Inflammatory macrophage (primary cell): ENCODE results near the gene CCL21.

ENCODE experiments used
- DNase-seq, 2 donors: peaks; one replicate each; pipeline ENCODE4 v3.0.0-alpha.2; 2020 to 2022

Gene CCL21

DNA sequence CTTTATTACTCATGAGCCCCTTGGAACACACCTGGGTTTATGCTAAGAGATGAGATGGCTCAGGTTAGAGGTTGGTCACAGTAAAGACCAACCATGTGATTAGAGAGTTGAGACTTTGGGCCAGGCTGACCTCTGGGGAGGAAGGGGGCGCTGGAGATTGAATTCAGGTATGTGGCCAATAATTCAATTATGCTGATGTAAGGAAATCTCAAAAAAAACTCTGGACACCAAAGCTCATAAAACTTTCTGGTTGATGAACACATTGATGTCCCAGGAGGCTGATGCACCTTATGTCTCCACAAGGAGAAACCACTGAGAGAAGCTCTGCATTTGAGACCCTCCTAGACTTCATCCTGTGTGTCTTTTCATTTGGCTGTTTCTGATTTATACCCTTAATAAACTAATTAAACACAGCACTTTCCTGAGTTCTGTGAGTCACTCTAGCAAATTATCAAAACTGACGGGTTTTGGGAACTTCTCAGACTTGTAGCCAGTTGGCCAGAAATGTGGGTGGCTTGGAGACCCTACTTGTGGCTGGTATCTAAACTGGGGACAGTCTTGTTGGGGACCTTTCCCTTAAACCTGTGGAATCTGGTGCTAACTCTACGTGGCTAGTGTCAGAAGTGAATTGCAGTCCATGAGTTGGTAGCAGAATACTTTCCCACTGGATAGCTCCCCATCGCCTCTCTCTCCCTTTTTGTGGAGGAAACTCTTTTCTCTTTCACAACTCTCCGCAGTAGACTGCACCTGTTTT lies 40.0 kb downstream of the CCL21 start:
- DNase-seq = no peak

DNA sequence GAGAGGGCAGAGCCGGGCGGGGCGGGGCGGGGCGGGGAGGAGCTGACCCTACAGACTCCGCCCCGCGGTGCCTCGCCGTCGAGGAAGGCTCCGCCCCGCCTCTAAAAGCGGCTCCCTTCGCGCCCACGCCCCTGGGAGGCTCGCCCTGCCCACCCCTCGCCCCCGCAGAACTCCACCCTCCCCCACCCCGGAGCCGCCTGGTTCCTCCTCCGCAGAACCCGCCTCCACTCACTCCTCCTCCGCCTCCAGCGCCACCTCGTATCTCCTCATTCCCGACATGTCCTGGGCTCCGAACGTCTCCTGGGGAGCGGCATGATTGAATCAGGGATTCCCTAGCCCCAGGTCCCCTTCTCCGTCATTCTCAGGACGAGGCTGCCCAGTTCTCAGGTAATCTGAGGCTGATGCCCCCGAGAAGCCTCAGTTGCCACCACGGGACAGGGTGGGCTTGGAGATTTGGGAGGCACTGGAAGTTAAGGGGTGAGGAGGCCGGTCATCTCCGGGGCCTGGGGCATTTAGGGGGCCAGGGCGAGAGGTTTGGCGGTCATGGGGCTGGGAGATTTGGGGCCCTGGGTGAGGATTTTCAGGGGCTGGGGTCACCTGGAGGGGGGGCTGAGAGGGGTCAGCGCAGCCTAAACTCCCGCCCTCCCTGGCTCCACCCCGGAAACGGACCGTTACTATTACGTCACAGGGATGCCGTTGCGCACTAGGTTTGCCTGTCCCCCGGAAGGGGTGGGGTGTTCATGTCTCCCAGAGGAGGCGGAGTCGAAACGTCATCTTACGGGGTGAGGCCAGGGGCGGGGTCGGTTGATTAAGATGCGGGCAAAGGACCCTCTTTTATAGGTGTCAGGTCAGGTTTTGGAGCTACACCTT lies 44.3 kb downstream of the CCL21 start:
- DNase-seq = peak; percentile 84 to 94

DNA sequence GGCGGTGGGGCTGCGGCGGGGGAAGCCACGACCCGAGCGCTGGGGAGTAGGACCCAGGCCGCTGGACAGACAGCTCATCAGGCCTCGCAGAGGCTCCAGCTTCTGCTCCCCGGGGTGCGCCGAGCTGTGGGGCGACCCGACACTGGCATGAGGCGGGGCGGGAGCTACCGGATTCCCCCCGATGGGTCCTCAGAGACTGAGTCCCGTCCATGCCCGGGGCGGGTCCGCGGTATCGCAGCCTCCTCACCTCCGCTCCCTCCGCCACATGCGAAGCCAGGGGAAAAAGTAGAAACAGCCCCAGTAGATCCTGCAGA lies 44.9 kb downstream of the CCL21 start:
- no peak for DNase-seq

DNA sequence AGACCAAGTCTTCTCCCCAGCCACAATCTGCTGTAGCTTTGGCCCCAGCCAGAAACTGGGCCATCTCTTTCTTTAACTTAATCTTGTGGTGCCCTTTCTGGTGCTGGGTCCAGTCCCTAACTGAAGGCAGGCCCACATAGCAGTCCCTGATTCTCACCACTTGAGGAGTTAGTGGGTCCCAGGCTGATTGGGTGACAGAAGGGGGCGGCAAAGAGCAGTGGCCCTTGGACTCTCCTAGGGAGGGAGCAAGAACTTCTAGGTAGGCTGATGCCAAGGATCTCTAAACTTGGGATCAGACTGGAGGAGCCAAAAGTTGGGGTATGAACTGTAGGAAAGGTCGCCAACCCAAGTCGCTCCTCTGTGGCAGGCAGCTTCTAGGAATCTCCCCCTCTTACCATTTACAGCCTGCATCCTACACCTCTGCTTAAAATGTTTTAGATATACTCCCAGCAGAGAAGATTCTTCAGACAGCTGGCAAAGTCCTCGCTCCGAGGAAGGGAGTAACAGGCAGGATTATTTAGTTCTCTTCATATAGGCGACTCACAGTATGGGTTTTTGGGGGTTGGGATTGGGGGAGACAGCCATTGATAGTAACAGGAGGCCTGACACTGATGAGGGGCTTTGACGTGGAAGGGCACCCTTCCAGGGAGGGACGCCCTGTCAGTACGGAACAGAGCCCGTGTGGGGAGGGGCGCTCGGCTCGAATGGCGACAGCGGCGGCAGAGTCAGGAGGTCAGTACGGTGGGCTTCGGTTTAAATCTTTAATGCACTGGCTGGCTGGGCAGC lies 45.5 kb downstream of the CCL21 start:
- peak; percentile 79 to 86 for DNase-seq

DNA sequence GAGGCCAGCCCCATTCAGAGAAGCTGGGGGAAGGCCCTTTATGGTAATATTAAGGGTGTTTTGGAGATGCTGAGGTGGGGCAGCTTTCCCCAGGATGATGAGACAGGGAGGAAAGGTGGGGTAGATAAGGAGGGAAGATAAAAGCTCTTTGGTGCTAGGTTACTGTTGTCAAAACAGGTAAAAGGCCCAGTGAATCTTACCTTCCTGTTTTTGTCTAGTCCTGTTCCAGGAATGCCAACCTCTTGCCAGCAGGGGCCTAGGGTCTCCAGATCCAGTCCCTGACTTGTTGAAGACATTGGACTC lies 46.7 kb downstream of the CCL21 start:
- no peak for DNase-seq

DNA sequence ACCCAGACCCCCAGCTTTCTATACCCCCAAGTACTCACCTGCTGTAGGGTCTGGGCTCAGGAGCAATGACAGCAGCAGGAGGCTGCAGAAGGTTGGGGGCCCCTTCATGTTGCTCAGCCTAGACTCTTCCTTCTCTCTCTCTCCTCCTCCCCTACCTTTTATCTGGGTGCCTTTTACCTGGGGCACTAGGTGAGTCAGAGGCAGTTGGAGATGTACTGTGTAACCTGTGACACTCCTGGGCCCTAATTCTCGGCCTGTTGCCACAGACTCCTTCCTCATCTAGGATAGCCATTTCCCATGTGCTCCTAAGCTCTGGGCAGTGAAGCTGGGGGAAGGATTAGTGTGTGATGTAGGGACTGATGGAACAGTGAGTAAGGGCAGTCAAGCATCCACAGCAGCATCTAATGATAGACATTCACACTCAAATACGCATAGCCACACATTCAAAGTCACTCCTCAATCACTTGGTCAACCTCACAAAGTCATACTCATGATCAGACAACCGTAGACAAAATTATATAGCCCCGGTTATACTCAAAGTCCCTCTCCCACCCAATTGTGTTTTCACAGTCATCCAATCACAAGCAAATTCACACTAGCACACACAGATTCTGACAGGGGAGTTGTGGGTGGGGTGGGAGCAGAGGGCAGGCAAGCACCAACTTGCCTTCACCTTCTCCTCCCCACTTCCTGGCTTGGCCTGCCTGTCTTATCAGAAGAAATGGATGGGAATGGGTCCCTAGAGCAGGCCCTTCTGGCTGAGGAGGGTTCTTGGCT lies 47.2 kb downstream of the CCL21 start, which contains the start of gene CCL27:
TSS of gene CCL27 (minus strand) at position 132 of the 777 bp plus-strand sequence. CDS start at position 108, 24 bp downstream.
- DNase-seq = no peak

DNA sequence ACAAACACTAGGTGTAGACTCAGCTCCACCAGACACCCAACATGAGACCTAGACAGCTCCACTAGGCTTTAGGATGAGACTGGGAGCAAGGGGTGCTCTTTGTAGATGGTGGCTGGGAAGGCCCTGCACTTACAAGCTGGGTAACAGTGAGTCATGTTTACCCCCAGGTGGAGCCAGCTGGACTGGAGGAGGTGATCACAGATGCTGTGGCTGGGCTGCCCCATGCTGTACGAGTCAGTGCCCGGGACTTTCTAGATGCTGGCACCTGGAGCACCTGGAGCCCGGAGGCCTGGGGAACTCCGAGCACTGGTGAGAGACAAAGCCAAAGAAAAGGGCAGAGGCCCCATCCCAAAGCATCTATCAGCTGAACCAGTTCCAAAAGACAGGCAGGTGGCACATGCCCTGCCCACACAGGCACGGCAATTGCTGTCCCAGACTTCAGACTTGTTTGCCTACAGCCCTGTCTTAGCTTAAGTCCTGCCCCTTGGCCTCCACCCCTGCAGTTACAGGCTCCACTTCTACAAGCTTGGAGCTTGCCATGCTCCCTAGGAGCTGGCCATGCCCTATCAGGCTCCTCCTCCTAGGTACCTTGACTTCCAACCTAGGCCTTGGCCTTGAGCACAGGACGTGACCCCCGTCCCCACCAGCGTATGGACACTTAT lies 50.2 kb downstream of the CCL21 start:
- DNase-seq = no peak
